Activated CD4-positive, alpha-beta memory T cell treated with anti-CD3 and anti-CD28 coated beads for 36 hours (primary cell): ENCODE measurements around the gene MBLAC1. TPM values are rescaled to one million over a fixed set of nuclear protein-coding genes. Genes with fewer than 3 reads are reported as not detected.

ENCODE experiments used
- CTCF ChIA-PET: fragments of 350-600 bp; sonication (Branson Sonifier 250); formaldehyde crosslinking; loops from one replicate; lab custom pipeline; 2021; ENCODE audit warnings: antibody characterized with exemption, inconsistent platforms; lab: Charles Lee
- POLR2A ChIA-PET: fragments of 350-600 bp; sonication (Branson Sonifier 250); formaldehyde crosslinking; loops from one replicate; lab custom pipeline; 2021; ENCODE audit warnings: antibody characterized with exemption; lab: Charles Lee
- DNase-seq: peaks from one replicate; pipeline ENCODE4 v3.0.0-alpha.2; 2020
- H3K27ac Mint-ChIP-seq: one replicate; pipeline ENCODE4 v1.8.0; 2021; ENCODE audit warnings: mixed read lengths
- H3K27me3 Mint-ChIP-seq: one replicate; pipeline ENCODE4 v1.8.0; 2021; ENCODE audit warnings: mixed read lengths
- H3K36me3 Mint-ChIP-seq: one replicate; pipeline ENCODE4 v1.8.0; 2021; ENCODE audit warnings: mixed read lengths
- H3K4me1 Mint-ChIP-seq: one replicate; pipeline ENCODE4 v1.8.0; 2021; ENCODE audit warnings: low read depth, mixed read lengths
- H3K4me3 Mint-ChIP-seq: one replicate; pipeline ENCODE4 v1.8.0; 2021; ENCODE audit warnings: mild to moderate bottlenecking, mixed read lengths
- H3K9me3 Mint-ChIP-seq: one replicate; pipeline ENCODE4 v1.8.0; 2021; ENCODE audit warnings: mixed read lengths
- intact Hi-C: fragments of 100-400 bp; cut with micrococcal nuclease; formaldehyde crosslinking; loops from one replicate; pipeline ENCODE4 v1.15.1; 2023
- total RNA-seq, 2 experiments: library from RNA; stranded (reverse); gene quantifications; one replicate each; pipeline ENCODE4 v1.2.3, GENCODE V29; 2021

MBLAC1 gene, protein sequence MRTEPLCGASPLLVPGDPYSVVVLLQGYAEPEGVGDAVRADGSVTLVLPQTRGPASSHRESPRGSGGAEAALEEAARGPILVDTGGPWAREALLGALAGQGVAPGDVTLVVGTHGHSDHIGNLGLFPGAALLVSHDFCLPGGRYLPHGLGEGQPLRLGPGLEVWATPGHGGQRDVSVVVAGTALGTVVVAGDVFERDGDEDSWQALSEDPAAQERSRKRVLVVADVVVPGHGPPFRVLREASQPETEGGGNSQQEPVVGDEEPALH
- 1 to 10 TPM; 2.3 to 3.4 TPM for total RNA-seq

DNA sequence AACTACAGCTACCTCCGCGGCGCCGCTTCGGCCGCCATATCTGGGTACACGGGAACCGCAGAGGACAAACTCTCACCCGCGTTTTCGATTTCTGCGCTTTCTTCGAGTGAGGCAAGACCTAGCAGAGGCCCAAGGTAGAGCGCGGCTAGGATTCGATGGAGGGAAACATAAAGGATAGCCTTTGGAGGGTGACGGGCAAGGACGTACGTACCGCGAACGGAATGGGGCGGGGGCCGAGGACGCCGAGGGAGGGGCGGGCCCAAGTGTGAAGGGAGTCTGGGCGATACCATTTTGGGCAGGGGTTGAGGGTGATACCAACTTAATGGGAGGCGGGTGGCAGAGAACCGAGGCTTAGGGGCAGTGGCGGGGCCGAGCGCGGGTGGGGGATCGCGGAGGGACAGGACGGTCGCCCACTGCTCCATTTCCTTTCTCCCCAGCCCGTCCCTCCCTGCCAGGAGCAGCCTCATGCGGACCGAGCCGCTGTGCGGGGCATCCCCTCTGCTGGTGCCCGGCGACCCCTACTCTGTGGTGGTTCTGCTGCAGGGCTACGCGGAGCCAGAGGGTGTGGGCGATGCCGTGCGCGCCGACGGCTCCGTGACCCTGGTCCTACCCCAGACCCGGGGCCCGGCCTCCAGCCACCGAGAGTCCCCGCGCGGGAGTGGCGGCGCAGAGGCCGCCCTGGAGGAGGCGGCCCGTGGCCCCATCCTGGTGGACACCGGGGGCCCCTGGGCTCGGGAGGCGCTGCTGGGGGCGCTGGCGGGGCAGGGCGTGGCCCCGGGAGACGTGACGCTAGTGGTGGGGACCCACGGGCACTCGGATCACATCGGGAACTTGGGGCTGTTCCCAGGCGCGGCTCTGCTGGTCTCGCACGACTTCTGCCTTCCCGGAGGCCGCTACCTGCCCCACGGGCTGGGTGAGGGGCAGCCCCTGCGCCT is at the start of gene MBLAC1:
MBLAC1 (plus strand) TSS at position 37 of the 935 bp plus-strand sequence; CDS start at position 466, 429 bp downstream.
- peaks cover 6% of the 10 kb centered on the region for H3K36me3 Mint-ChIP-seq
- H3K4me1 Mint-ChIP-seq, result peaks cover 28% of the 10 kb centered on the region
- DNase-seq, result peak; percentile 93
- intact Hi-C loops, result loop anchor here (1.0 to 5.0 kb wide), 5 partner anchors 8 to 300 kb away; partner anchors contain the start of genes AP4M1, CNPY4, LAMTOR4 and MCM7
- ChIA-PET CTCF (interaction anchor here (0.7 to 1.2 kb wide), 3 partner anchors 212 to 495 kb away, joined by 3 to 4 read pairs (median 3); no protein-coding TSS in a partner anchor), POLR2A (interaction anchor here (0.6 to 1.2 kb wide), 7 partner anchors 25 to 579 kb away, joined by 3 to 18 read pairs (median 3); partner anchors contain the start of genes AP4M1, COPS6, MCM7 and POP7)
- H3K27me3 Mint-ChIP-seq, result no peaks in the 10 kb centered on the region
- no peaks in the 10 kb centered on the region for H3K9me3 Mint-ChIP-seq
- peak within 1 kb of the TSS; percentile 95 for H3K4me3 Mint-ChIP-seq
- peak within 1 kb of the TSS; percentile 96 for H3K27ac Mint-ChIP-seq

DNA sequence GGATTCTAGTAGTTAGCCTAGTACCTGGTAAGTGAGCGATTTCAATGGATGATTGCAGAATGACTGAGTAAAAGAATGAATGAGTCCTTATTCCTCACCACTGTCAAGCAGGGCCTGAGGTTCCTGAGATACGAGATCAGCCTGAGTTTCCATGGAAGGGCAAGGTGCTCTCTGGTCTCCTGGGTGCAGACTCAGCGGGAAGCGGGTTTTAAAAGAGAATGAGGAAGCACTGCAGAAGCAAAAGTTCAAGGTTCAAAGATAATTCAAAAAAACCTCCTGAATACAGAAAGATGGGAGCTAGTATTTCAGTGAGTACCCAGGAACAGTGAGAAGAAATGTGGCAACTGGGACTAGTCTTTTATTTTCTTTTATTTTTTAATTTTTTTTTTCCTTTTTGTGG is 49.6 kb upstream of the MBLAC1 start:
- Mint-ChIP-seq H3K27me3 (no peaks in the 10 kb centered on the region), H3K4me1 (peaks cover 23% of the 10 kb centered on the region), H3K9me3 (peaks cover 11% of the 10 kb centered on the region), H3K36me3 (peaks cover 58% of the 10 kb centered on the region), H3K4me3 (no peak overlapping the region), H3K27ac (no peak overlapping the region)
- ChIA-PET CTCF (no interaction called here), POLR2A (no interaction called here)
- intact Hi-C loops, result no loop called here
- DNase-seq, result no peak

DNA sequence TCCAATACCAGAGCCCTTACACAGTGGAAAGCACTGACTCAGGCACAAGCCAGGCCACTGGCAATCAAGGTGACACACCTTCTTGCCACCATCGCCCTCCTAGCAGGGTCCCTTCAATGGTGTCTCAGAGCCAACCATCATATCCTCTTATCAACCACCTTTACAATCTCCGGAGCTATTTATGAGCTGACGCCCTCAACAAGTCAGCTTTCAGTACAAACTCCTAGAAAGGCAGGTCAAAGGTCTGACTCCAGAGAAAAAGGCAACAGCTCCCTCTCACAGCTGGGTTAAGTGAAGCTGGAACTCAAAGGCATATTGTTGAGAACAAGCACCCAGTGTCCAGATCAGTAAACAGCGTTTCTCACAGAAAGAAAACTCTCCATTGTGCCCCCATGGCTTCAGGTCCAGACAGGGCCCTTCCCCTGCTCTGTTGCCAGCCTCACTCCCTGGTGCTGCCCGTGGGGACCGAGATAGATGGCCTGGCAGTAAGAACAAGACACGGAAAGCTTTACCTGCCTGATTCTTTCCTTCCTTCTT is 47.7 kb upstream of the MBLAC1 start:
- no peak for DNase-seq
- intact Hi-C loops, result no loop called here
- Mint-ChIP-seq H3K27me3 (no peaks in the 10 kb centered on the region), H3K36me3 (peaks cover 40% of the 10 kb centered on the region), H3K27ac (no peak overlapping the region), H3K4me1 (peaks cover 29% of the 10 kb centered on the region), H3K9me3 (no peaks in the 10 kb centered on the region), H3K4me3 (no peak overlapping the region)
- ChIA-PET POLR2A (no interaction called here), CTCF (interaction anchor here (0.7 to 1.1 kb wide), 3 partner anchors 12 to 166 kb away, joined by 3 read pairs; no protein-coding TSS in a partner anchor)

DNA sequence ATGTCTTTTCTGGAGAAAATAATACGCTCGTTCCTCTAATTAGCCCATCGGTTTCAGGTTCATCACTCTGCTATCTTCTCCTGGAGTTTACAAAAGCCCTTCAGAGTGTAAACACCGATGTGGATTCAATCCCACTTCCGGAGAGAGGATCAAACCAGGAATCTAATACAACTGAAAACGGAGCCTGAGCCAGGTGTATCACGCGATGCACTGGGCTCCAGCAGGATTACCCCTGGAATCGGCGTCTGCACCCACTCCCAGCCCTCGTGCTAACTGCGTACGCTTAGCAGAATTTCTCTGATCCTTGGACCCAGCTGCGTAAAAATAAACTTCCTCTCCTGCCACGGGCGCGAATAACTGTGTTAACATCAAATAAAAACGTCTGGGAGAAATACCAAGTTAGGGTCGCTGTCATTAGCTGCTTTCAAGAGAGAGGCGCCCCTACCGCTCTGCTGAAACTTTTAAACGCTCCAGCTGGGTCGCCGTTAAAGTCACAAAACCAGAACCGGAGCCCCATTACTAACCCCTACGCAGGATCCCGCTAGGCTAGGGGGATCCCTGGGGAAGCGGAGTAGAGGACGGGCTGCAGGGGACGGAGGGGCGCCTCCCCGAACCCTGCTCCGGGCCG is 45.7 kb upstream of the MBLAC1 start:
- Mint-ChIP-seq H3K36me3 (peaks cover 22% of the 10 kb centered on the region), H3K9me3 (no peaks in the 10 kb centered on the region), H3K27ac (peak overlapping the region; percentile 73), H3K4me3 (peak overlapping the region; percentile 83), H3K4me1 (peaks cover 29% of the 10 kb centered on the region), H3K27me3 (no peaks in the 10 kb centered on the region)
- intact Hi-C loops, result loop anchor here (1.0 to 10.0 kb wide), 7 partner anchors 20 to 576 kb away; partner anchors contain the start of genes AP4M1, MCM7, TRIM4 and ZKSCAN1
- ChIA-PET CTCF (interaction anchor here (0.6 to 1.9 kb wide), 6 partner anchors 9 to 624 kb away, joined by 3 to 5 read pairs (median 3); partner anchors contain the start of gene TRIM4), POLR2A (interaction anchor here (0.8 kb wide), 1 partner anchor 9 kb away, joined by 3 read pairs; no protein-coding TSS in a partner anchor)
- peak; percentile 17 for DNase-seq

DNA sequence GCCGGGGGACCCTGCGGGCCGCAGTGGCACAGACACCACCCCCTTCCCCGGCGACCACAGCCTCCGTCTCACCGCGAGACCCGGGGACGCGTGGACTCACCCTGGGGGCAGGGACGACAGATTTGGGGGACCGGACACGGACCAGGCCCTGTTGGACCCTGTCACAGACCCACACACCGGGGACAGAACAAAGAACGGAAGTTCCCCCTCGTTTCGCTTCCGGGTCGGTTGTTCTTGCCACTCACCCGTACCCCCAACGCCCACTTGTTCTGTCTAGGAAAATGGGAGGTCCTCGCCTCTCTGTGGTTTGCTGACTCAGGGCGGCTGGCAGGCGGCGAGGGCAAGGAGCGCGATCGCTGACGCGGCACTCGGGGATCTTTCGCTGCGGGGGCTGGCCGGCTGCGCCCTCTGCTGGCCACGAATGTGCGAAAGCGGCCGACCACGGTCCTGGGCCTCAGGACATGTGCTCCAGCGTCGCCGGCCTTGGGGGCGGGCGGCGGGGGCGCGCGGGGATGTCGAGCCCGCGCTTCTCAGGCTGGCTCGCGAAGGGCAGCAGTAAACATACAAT is 45.1 kb upstream of the MBLAC1 start, which contains the start of gene ZNF3:
ZNF3 (minus strand) TSS at position 189 of the 568 bp plus-strand sequence. CDS start 4,366 bp downstream, outside the sequence.
- Mint-ChIP-seq H3K9me3 (no peaks in the 10 kb centered on the region), H3K36me3 (peaks cover 16% of the 10 kb centered on the region), H3K4me3 (peak within 1 kb of the TSS; percentile 83), H3K27ac (peak within 1 kb of the TSS; percentile 85), H3K4me1 (peaks cover 29% of the 10 kb centered on the region), H3K27me3 (no peaks in the 10 kb centered on the region)
- POLR2A ChIA-PET, result interaction anchor here (0.8 to 1.4 kb wide), 4 partner anchors 10 to 67 kb away, joined by 3 to 17 read pairs (median 4); partner anchors contain the start of genes AP4M1, MCM7 and ZSCAN21
- DNase-seq, result peak; percentile 99
- intact Hi-C loops, result loop anchor here (1.0 to 10.0 kb wide), 7 partner anchors 20 to 577 kb away; partner anchors contain the start of genes AP4M1, MCM7, TRIM4 and ZKSCAN1
- CTCF ChIA-PET, result interaction anchor here (0.8 to 1.9 kb wide), 7 partner anchors 9 to 326 kb away, joined by 3 to 8 read pairs (median 5); partner anchors contain the start of genes AP4M1, MCM7, TRIM4 and ZKSCAN1

DNA sequence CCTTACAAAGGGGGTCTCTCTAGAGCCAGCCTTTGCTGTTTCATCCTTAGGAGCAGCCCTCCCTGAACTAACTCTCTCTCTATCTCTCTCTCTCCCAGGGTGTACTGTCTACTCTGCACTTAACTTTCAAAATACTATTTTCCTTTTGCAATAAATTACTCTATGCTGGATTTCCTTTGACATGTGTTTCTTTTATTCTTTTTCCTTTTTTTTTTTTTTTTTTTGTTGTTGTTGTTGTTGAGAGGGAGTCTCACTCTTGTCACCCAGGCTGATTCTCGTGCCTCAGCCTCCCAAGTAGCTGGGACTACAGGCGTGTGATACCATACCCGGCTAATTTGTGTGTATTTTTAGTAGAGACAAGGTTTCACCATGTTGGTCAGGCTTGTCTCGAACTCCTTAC is 43.8 kb upstream of the MBLAC1 start:
- intact Hi-C loops, result loop anchor here (10.0 kb wide), 1 partner anchor 578 kb away; the partner anchor contains the start of genes ZKSCAN5 and ZNF394
- DNase-seq, result no peak
- ChIA-PET CTCF (interaction anchor here (0.9 to 1.5 kb wide), 10 partner anchors 12 to 452 kb away, joined by 3 to 8 read pairs (median 3); partner anchors contain the start of genes AP4M1, MCM7, ZKSCAN1 and ZSCAN21), POLR2A (interaction anchor here (1.1 to 1.4 kb wide), 3 partner anchors 18 to 68 kb away, joined by 3 to 17 read pairs (median 4); partner anchors contain the start of genes AP4M1, MCM7 and ZSCAN21)
- H3K4me3 Mint-ChIP-seq, result peak overlapping the region; percentile 83
- no peaks in the 10 kb centered on the region for H3K27me3 Mint-ChIP-seq
- H3K4me1 Mint-ChIP-seq, result peaks cover 36% of the 10 kb centered on the region
- H3K27ac Mint-ChIP-seq, result peak overlapping the region; percentile 85
- H3K9me3 Mint-ChIP-seq, result no peaks in the 10 kb centered on the region
- H3K36me3 Mint-ChIP-seq, result peaks cover 11% of the 10 kb centered on the region

DNA sequence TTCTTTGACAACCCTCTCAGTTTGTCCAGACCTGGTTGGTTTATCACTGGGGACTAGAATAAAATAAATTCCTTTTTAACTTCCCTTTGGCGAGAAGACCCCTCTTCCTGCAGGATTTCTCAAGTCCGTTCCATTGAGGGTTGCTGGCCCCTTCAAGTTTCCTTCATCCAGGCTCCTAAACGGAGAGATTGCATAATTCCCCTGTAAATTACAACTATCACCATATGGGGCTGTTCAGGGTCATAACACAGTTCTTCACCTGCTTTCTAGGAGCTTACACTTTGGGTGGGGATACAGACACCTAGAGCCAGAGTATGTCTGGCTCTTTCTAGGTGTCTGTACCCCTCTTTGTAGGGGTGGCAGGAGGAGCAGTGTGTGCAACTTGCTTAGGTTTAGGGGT is 41.3 kb upstream of the MBLAC1 start:
- H3K4me1 Mint-ChIP-seq, result peaks cover 39% of the 10 kb centered on the region
- H3K36me3 Mint-ChIP-seq, result peaks cover 12% of the 10 kb centered on the region
- no peak overlapping the region for H3K4me3 Mint-ChIP-seq
- H3K9me3 Mint-ChIP-seq, result no peaks in the 10 kb centered on the region
- POLR2A ChIA-PET, result no interaction called here
- CTCF ChIA-PET, result no interaction called here
- intact Hi-C loops, result loop anchor here (10.0 kb wide), 1 partner anchor 581 kb away; the partner anchor contains the start of genes ZKSCAN5 and ZNF394
- H3K27ac Mint-ChIP-seq, result no peak overlapping the region
- no peak for DNase-seq
- H3K27me3 Mint-ChIP-seq, result no peaks in the 10 kb centered on the region

DNA sequence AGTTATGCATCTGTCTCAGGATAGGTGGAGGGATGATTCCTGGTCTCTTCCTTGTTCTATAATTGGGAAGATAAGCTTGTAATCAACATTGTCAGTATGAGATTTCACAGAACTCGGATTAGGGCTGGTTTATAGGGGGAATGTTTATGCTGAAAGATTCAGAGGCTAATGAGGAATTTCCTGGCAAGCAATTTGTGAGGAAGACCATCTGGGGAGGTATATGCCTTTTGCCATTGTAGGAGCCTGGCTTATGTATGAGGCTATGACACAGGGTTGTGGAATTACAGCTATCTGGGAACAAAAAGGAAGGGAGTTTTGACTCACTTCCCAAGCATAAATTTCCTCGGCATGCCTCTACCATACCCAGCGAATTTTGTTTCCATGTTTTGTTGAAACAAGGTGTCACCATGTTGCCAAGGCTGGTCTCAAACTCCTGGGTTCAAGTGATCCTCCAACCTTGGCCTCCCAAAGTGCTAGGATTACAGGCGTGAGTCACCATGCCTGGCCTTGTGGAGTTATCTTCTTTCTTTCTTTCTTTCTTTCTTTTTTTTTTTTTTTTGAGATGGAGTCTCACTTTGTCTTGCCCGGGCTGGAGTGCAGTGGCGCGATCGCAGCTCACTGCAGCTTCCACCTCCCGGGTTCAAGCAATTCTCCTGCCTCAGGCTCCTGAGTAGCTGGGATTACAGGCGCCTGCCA is 39.6 kb upstream of the MBLAC1 start:
- POLR2A ChIA-PET, result interaction anchor here (1.4 to 4.3 kb wide), 2 partner anchors 14 to 167 kb away, joined by 5 to 44 read pairs; partner anchors contain the start of genes AP4M1, MCM7 and TRIM4
- H3K27ac Mint-ChIP-seq, result peak overlapping the region; percentile 76
- no peaks in the 10 kb centered on the region for H3K27me3 Mint-ChIP-seq
- DNase-seq, result no peak
- peaks cover 39% of the 10 kb centered on the region for H3K4me1 Mint-ChIP-seq
- intact Hi-C loops, result loop anchor here (10.0 kb wide), 1 partner anchor 582 kb away; the partner anchor contains the start of genes ZKSCAN5 and ZNF394
- H3K9me3 Mint-ChIP-seq, result no peaks in the 10 kb centered on the region
- peaks cover 17% of the 10 kb centered on the region for H3K36me3 Mint-ChIP-seq
- CTCF ChIA-PET, result no interaction called here
- peak overlapping the region; percentile 13 for H3K4me3 Mint-ChIP-seq

DNA sequence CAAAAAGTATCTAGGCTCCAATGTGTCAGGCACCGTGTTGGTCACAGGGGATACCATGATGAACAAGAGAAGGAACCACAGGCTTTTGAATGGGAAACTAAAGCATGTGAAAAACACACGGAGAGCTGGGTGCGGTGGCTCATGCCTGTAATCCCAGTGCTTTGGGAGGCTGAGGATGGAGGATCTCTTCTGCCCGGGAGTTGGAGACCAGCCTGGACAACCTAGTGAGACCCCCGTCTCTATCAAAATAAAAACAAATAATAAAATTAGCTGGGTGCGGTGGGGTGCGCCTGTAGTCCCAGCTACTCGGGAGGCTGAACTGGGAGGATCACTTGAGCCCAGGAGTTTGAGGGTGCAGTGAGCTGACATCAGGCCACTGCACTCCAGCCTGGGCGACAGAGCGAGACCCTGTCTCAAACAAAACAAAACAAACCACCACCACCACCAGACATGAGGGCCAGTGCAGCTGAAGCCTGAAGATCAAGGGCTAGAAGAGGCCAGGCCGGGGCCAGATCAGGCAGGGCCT is 38.6 kb upstream of the MBLAC1 start:
- peaks cover 35% of the 10 kb centered on the region for H3K4me1 Mint-ChIP-seq
- H3K36me3 Mint-ChIP-seq, result peaks cover 25% of the 10 kb centered on the region
- CTCF ChIA-PET, result no interaction called here
- no peak for DNase-seq
- H3K9me3 Mint-ChIP-seq, result no peaks in the 10 kb centered on the region
- no peaks in the 10 kb centered on the region for H3K27me3 Mint-ChIP-seq
- POLR2A ChIA-PET, result interaction anchor here (1.0 to 4.3 kb wide), 3 partner anchors 13 to 168 kb away, joined by 3 to 44 read pairs (median 5); partner anchors contain the start of genes AP4M1, MBLAC1, MCM7 and TRIM4
- peak overlapping the region; percentile 95 for H3K27ac Mint-ChIP-seq
- peak overlapping the region; percentile 93 for H3K4me3 Mint-ChIP-seq
- intact Hi-C loops, result loop anchor here (2.0 to 10.0 kb wide), 2 partner anchors 31 to 583 kb away; partner anchors contain the start of genes CNPY4, TAF6, ZKSCAN5 and ZNF394
